ENCODE data around the gene PMPCA. TPM values are rescaled to one million over a fixed set of nuclear protein-coding genes. Genes with fewer than 3 reads are reported as not detected.

PMPCA gene
- total RNA-seq, 2 experiments from 2014 or later, result 107 to 109 TPM

DNA sequence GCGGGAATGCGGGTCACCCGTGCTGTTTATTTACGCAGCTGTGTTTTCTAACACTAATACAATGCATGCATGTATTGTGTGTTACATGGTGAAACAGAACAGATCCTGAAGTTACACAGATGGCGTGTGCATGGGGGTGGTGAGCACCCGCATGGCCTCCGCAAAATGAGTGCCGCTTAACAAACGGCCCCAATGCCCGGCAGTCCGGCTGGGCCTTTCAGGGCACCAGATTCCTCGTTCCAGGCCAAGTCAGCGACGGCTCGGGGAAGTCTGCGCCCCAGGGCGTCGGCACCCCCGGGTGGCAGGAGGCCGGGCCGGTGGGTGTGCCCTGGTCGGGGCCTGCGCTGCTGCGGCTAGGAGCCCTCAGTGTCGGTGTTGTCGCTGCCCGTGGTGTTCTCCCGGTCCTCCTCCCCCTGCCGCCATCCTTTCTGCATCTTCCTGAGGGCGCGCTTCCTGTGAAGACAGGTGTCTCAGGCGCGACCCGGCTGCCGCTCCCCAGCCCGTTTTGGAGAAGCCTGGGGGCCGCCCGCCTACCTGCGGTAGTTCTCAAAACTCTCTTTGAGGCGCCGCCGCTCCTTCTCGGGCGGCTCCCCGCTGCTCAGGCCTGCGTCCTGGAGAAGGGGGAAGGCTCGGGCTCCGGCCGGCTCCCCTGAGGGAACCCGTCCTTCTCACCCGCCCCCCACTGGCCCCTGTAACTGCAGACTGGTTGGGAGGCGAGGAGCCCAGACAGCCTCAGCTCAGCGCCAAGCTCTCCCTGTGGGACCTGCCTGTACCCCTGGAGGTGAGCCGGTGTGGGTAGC lies 46.3 kb upstream of the PMPCA start:
- ChIA-PET CTCF (interaction anchor here (0.6 to 2.0 kb wide), 17 partner anchors 11 to 1215 kb away, joined by 3 to 18 read pairs (median 4); partner anchors contain the start of genes DPH7 and SNAPC4), POLR2A (interaction anchor here (0.7 to 1.7 kb wide), 10 partner anchors 11 to 403 kb away, joined by 3 to 15 read pairs (median 5); partner anchors contain the start of genes SNAPC4 and UBAC1)
- Histone ChIP-seq H3K4me3 (ENCODE audit: low read length) (no peak overlapping the region), H3K4me1 (ENCODE audit: insufficient read depth, low read length) (peaks cover 19% of the 10 kb centered on the region), H3K36me3 (ENCODE audit: insufficient read depth, low read length) (peaks cover 8% of the 10 kb centered on the region), H3K27me3 (ENCODE audit: control insufficient read depth in 1 of 2, insufficient read depth in 2 of 2, low read length in 2 of 2) (no peaks in the 10 kb centered on the region), H3K27ac (ENCODE audit: low read depth in 1 of 2, low read length in 2 of 2) (no peak overlapping the region), H3K9me3 (ENCODE audit: control insufficient read depth in 1 of 2, insufficient read depth in 1 of 2, low read length in 2 of 2) (peaks cover 0 to 8% of the 10 kb centered on the region in 2 experiments)
- H3K27ac Mint-ChIP-seq, result no peak overlapping the region
- peak overlapping the region; percentile 71 for H3K4me3 Mint-ChIP-seq
- peaks cover 5% of the 10 kb centered on the region for H3K4me1 Mint-ChIP-seq (ENCODE audit: low read depth)
- TF ChIP-seq, protein P1, sequence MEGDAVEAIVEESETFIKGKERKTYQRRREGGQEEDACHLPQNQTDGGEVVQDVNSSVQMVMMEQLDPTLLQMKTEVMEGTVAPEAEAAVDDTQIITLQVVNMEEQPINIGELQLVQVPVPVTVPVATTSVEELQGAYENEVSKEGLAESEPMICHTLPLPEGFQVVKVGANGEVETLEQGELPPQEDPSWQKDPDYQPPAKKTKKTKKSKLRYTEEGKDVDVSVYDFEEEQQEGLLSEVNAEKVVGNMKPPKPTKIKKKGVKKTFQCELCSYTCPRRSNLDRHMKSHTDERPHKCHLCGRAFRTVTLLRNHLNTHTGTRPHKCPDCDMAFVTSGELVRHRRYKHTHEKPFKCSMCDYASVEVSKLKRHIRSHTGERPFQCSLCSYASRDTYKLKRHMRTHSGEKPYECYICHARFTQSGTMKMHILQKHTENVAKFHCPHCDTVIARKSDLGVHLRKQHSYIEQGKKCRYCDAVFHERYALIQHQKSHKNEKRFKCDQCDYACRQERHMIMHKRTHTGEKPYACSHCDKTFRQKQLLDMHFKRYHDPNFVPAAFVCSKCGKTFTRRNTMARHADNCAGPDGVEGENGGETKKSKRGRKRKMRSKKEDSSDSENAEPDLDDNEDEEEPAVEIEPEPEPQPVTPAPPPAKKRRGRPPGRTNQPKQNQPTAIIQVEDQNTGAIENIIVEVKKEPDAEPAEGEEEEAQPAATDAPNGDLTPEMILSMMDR (IDR thresholded peaks at IDR 0.05), result peak; percentile 57
- H3K36me3 Mint-ChIP-seq (ENCODE audit: low read depth), result peaks cover 8% of the 10 kb centered on the region
- ATAC-seq (ENCODE audit: poor library complexity) (no peak), DNase-seq (no peak)
- intact Hi-C loops (cut with DNase I, micrococcal nuclease), result loop anchor here (1.0 to 5.0 kb wide), 11 partner anchors 36 to 523 kb away; partner anchors contain the start of genes ENTR1 (in 1 of the 2), INPP5E (in 1 of the 2), PMPCA (in 1 of the 2) and QSOX2 (in 1 of the 2)
- H3K9me3 Mint-ChIP-seq, result no peaks in the 10 kb centered on the region
- H3K27me3 Mint-ChIP-seq, result no peaks in the 10 kb centered on the region

DNA sequence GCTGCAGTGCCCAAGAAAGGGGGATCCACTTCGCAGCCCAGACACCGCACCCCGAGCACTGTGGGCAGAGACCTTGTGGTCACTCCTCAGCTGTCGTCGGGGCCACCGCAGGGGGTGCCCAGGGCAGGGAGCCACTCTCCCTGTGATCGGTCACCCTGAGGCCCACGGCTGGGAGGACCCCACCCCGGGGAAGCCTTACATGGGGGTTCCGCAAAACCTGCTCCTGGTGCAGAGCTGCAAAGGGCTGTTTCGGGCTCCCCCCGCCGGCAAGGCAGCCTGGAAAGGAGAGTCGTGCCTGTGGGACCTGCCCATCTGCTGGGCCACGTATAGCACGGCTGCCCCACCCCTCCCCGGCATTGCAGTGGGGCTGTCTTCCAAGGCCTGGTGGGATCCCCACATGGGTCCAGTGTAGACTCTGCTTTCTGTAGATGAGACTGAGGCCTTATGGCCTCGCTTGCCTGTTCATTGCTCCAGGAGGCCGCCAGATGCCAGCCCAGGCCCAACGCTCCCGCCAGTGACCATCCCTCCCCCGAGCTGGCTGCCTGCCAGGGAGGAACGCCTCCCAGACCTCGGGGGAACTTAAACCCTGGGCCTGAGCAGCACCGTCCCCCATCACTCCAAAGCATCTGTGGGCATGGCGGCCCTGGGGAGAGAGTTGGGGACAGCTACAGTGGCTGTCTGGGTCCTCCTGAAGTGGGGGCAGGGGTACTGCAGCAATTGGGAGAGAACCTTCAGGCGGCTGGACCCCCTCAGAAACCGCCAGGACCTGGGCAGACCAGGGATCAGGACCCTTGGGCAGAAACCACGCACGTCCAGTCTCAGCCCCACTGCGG lies 45.3 kb upstream of the PMPCA start:
- no peak overlapping the region for H3K4me3 ChIP-seq (ENCODE audit: low read length)
- Mint-ChIP-seq H3K27ac (no peak overlapping the region), H3K36me3 (ENCODE audit: low read depth) (peaks cover 8% of the 10 kb centered on the region), H3K4me1 (ENCODE audit: low read depth) (peaks cover 5% of the 10 kb centered on the region), H3K9me3 (no peaks in the 10 kb centered on the region), H3K4me3 (peak overlapping the region; percentile 48), H3K27me3 (no peaks in the 10 kb centered on the region)
- POLR2A ChIA-PET, result no interaction called here
- no peak overlapping the region for H3K27ac ChIP-seq (ENCODE audit: low read depth in 1 of 2, low read length in 2 of 2)
- peaks cover 0 to 8% of the 10 kb centered on the region in 2 experiments for H3K9me3 ChIP-seq (ENCODE audit: control insufficient read depth in 1 of 2, insufficient read depth in 1 of 2, low read length in 2 of 2)
- intact Hi-C loops (cut with DNase I, micrococcal nuclease), result loop anchor here in 1 of 2 experiments (5.0 kb wide), 2 partner anchors 248 to 522 kb away; partner anchors contain the start of genes TMEM250 and TRAF2
- no peak for ATAC-seq (ENCODE audit: poor library complexity)
- TF ChIP-seq, protein P1 (IDR thresholded peaks at IDR 0.05), result no peak
- DNase-seq, result no peak
- H3K4me1 ChIP-seq (ENCODE audit: insufficient read depth, low read length), result peaks cover 19% of the 10 kb centered on the region
- no peaks in the 10 kb centered on the region for H3K27me3 ChIP-seq (ENCODE audit: control insufficient read depth in 1 of 2, insufficient read depth in 2 of 2, low read length in 2 of 2)
- CTCF ChIA-PET, result no interaction called here
- H3K36me3 ChIP-seq (ENCODE audit: insufficient read depth, low read length), result peaks cover 4% of the 10 kb centered on the region

DNA sequence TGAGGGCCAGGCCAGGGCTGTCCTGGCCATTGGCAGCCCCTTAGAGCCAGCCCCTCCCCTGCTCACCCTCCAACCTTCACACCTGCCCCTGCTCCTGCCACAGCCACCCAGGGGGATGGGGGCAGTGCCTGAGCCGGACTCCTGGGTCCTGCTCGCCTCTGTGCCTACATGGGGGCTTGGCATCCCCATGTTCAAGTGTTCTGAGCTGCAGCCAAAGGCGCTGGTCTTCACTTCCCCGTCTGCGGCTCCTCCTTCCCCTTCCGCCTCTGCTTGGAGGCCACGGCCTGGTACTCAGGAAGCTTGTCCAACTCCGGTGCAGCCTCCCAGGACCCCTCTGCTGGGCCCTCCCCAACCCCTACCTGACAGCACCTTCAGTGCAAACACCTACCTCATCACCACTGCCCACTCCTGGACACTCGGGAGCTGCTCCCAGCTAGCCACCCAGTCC lies 44.7 kb upstream of the PMPCA start:
- peaks cover 0 to 8% of the 10 kb centered on the region in 2 experiments for H3K9me3 ChIP-seq (ENCODE audit: control insufficient read depth in 1 of 2, insufficient read depth in 1 of 2, low read length in 2 of 2)
- peak in 1 of 14 experiments; percentile 32 for DNase-seq
- Mint-ChIP-seq H3K9me3 (no peaks in the 10 kb centered on the region), H3K27ac (no peak overlapping the region), H3K4me1 (ENCODE audit: low read depth) (peaks cover 5% of the 10 kb centered on the region), H3K27me3 (no peaks in the 10 kb centered on the region), H3K36me3 (ENCODE audit: low read depth) (peaks cover 8% of the 10 kb centered on the region), H3K4me3 (no peak overlapping the region)
- H3K36me3 ChIP-seq (ENCODE audit: insufficient read depth, low read length), result peaks cover 4% of the 10 kb centered on the region
- ChIA-PET POLR2A (no interaction called here), CTCF (no interaction called here)
- ATAC-seq (ENCODE audit: poor library complexity), result no peak
- H3K27ac ChIP-seq (ENCODE audit: low read depth in 1 of 2, low read length in 2 of 2), result no peak overlapping the region
- H3K4me1 ChIP-seq (ENCODE audit: insufficient read depth, low read length), result peaks cover 19% of the 10 kb centered on the region
- no peaks in the 10 kb centered on the region for H3K27me3 ChIP-seq (ENCODE audit: control insufficient read depth in 1 of 2, insufficient read depth in 2 of 2, low read length in 2 of 2)
- TF ChIP-seq, protein P1 (IDR thresholded peaks at IDR 0.05), result no peak
- no peak overlapping the region for H3K4me3 ChIP-seq (ENCODE audit: low read length)
- intact Hi-C loops (cut with DNase I, micrococcal nuclease), result no loop called here
